ENCODE measurements around the gene SRSF1.

GRCh38 chr17:58005728-58006559, 1.1 kb downstream of the SRSF1 start:
- TF ChIP-seq CTCF (IDR thresholded peaks at IDR 0.05; ENCODE audit: low read length) = no peak
- TF ChIP-seq EZH2 (optimal IDR thresholded peaks at IDR 0.05; ENCODE audit: low read depth, low read length) = no peak
- no peak for TF ChIP-seq EZH2phosphoT487 (IDR thresholded peaks at IDR 0.05; ENCODE audit: low read length)

All from MM.1S (cell line).